Thoracic aorta (tissue), 2 donors: ENCODE results near the gene ARSB. TPM values are rescaled to one million over a fixed set of nuclear protein-coding genes. Genes with fewer than 3 reads are reported as not detected.

ENCODE experiments used
- ATAC-seq: fragments of 150-250 bp; one replicate; pipeline ENCODE4 v1.8.0; 2017; ENCODE audit warnings: low read depth; ENCODE audit not compliant: insufficient number of reproducible peaks, low FRiP score
- DNase-seq: peaks from one replicate; pipeline ENCODE4 v3.0.0-alpha.2; 2020; ENCODE audit warnings: low spot score
- H3K27ac ChIP-seq, 2 donors: fragments of 200-600 bp; sonication (generic); 1 replicate in 1 of 2; 2 replicates in 1 of 2; pipeline ENCODE4 v1.5.1; 2016; ENCODE audit warnings: mild to moderate bottlenecking in 2 of 2, moderate library complexity in 2 of 2
- H3K27me3 ChIP-seq: fragments of 200-600 bp; sonication (generic); replicated peaks from 2 replicates; pipeline ENCODE4 v1.6.0; 2016; ENCODE audit warnings: mild to moderate bottlenecking; ENCODE audit not compliant: insufficient read depth
- H3K36me3 ChIP-seq: fragments of 200-600 bp; sonication (generic); one replicate; pipeline ENCODE4 v1.5.1; 2016
- H3K4me1 ChIP-seq, 2 donors: fragments of 200-600 bp; sonication (generic); 1 replicate in 1 of 2; 2 replicates in 1 of 2; pipeline versions ENCODE4 v1.5.1 to v1.6.0; 2016; ENCODE audit warnings: low read depth in 2 of 2, mild to moderate bottlenecking in 1 of 2; ENCODE audit not compliant: control insufficient read depth in 1 of 2
- H3K4me3 ChIP-seq: fragments of 200-600 bp; sonication (generic); 2 replicates; pipeline ENCODE4 v1.5.1; 2016; ENCODE audit warnings: mild to moderate bottlenecking
- H3K9me3 ChIP-seq: fragments of 200-600 bp; sonication (generic); 2 replicates; pipeline ENCODE4 v1.5.1; 2016
- CTCF ChIP-seq: fragments of 200-600 bp; sonication (generic); IDR thresholded peaks from one replicate; pipeline ENCODE4 v1.5.1; 2019; ENCODE audit warnings: antibody characterized with exemption
- total RNA-seq, 2 donors: library from RNA; depleted of rRNA; stranded (reverse); fragments of >200 nt; gene quantifications; one replicate each; pipeline versions ENCODE4 v1.1.0 to v1.2.3, GENCODE V29; 2016

Gene ARSB
- total RNA-seq, 2 donors from 2014 or later = 26.1 to 36.0 TPM

- Histone ChIP-seq H3K4me1 (peaks cover 0 to 32% of the 10 kb centered on the region in 2 donors), H3K36me3 (no peaks in the 10 kb centered on the region), H3K27me3 (no peaks in the 10 kb centered on the region), H3K4me3 (peak overlapping the region; percentile 7), H3K9me3 (no peaks in the 10 kb centered on the region), H3K27ac (peak overlapping the region in 1 of 2 donors; percentile 16)
- DNase-seq = peak; percentile 29
- ATAC-seq = peak; percentile 77
- no peak for TF ChIP-seq CTCF
Measured at GRCh38 chr5:78803353-78803752, 181.8 kb downstream of the ARSB start.

- H3K36me3 ChIP-seq = no peaks in the 10 kb centered on the region
- no peak for TF ChIP-seq CTCF
- ATAC-seq (no peak), DNase-seq (no peak)
- no peak overlapping the region for H3K4me3 ChIP-seq
- peaks cover 0 to 35% of the 10 kb centered on the region in 2 donors for H3K4me1 ChIP-seq
- no peak overlapping the region for H3K27ac ChIP-seq
- no peaks in the 10 kb centered on the region for H3K27me3 ChIP-seq
- H3K9me3 ChIP-seq = no peaks in the 10 kb centered on the region
Measured at GRCh38 chr5:78801413-78801812, 183.7 kb downstream of the ARSB start.

GRCh38 chr5:78799266-78800017 lies 185.7 kb downstream of the ARSB start:
- Histone ChIP-seq H3K27ac (no peak overlapping the region), H3K4me1 (peaks cover 0 to 34% of the 10 kb centered on the region in 2 donors), H3K27me3 (no peaks in the 10 kb centered on the region), H3K9me3 (no peaks in the 10 kb centered on the region), H3K36me3 (no peaks in the 10 kb centered on the region), H3K4me3 (no peak overlapping the region)
- ATAC-seq = no peak
- no peak for DNase-seq
- TF ChIP-seq CTCF = no peak

- DNase-seq (no peak), ATAC-seq (no peak)
- Histone ChIP-seq H3K27ac (no peak overlapping the region), H3K4me1 (peaks cover 0 to 26% of the 10 kb centered on the region in 2 donors), H3K27me3 (no peaks in the 10 kb centered on the region), H3K36me3 (no peaks in the 10 kb centered on the region), H3K9me3 (no peaks in the 10 kb centered on the region), H3K4me3 (no peak overlapping the region)
- no peak for TF ChIP-seq CTCF
Measured at GRCh38 chr5:78798673-78799029, 186.5 kb downstream of the ARSB start.

- DNase-seq (no peak), ATAC-seq (no peak)
- Histone ChIP-seq H3K36me3 (no peaks in the 10 kb centered on the region), H3K27ac (no peak overlapping the region), H3K9me3 (no peaks in the 10 kb centered on the region), H3K4me1 (peaks cover 0 to 22% of the 10 kb centered on the region in 2 donors), H3K27me3 (no peaks in the 10 kb centered on the region), H3K4me3 (no peak overlapping the region)
- no peak for TF ChIP-seq CTCF
Measured at GRCh38 chr5:78797936-78798672, 187.0 kb downstream of the ARSB start.
